ENCODE results near the gene PAQR6. TPM values are rescaled to one million over a fixed set of nuclear protein-coding genes. Genes with fewer than 3 reads are reported as not detected.

The PAQR6 gene
- total RNA-seq, 4 donors from 2014 or later = 0.74 to 3.4 (median 1.6) TPM

DNA sequence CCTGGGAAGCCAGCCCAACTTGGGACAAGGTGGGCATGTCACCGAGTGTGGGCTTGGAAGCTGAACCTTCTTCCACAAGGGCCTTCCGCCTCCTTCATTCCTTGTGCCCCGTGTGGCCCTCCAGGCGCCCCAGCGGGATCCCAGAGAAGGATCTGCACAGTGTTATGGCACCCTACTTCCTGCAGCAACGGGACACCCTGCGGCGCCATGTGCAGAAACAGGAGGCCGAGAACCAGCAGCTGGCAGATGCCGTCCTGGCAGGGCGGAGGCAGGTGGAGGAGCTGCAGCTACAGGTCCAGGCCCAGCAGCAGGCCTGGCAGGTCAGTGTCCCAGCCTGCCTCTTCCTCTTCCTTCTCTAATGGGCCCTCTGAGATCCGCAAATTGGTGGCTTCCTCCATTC lies 11.7 kb downstream of the PAQR6 start:
- TF ChIP-seq, protein P1, sequence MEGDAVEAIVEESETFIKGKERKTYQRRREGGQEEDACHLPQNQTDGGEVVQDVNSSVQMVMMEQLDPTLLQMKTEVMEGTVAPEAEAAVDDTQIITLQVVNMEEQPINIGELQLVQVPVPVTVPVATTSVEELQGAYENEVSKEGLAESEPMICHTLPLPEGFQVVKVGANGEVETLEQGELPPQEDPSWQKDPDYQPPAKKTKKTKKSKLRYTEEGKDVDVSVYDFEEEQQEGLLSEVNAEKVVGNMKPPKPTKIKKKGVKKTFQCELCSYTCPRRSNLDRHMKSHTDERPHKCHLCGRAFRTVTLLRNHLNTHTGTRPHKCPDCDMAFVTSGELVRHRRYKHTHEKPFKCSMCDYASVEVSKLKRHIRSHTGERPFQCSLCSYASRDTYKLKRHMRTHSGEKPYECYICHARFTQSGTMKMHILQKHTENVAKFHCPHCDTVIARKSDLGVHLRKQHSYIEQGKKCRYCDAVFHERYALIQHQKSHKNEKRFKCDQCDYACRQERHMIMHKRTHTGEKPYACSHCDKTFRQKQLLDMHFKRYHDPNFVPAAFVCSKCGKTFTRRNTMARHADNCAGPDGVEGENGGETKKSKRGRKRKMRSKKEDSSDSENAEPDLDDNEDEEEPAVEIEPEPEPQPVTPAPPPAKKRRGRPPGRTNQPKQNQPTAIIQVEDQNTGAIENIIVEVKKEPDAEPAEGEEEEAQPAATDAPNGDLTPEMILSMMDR (IDR thresholded peaks at IDR 0.05) = no peak
- no peak for ATAC-seq (ENCODE audit: low FRiP score)
- no peak for DNase-seq (ENCODE audit: low spot score)

DNA sequence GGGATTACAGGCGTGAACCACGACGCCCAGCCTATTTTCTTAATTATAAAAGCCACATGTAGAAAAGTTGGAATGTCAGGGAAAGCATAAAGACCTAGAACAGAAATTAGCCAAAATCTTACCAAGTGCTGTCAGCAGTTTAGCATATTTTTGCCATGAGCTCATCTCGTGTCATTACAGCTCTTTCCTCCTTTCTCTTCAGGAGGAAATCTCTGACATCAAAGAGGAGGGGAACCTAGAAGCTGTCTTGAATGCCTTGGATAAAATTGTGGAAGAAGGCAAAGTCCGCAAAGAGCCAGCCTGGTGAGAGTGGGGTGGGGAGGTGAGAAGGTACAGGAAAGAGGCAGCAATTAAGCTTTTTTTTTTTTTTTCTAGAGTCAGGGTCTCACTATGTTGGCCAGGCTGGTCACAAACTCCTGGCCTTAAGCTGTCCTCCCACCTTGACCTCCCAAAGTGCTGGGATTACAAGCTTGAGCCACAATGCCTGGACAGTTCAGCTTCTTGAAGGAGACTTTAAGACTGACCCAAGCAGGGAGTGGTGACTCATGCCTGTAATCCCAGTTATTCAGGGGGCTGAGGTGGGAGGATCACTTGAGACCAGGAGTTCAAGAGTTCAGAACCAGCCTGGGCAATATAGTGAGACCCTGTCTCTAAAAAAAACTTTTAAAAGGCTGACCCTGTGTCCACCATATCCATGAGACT lies 14.3 kb downstream of the PAQR6 start:
- DNase-seq (ENCODE audit: low spot score) (no peak), ATAC-seq (ENCODE audit: low FRiP score) (peak; percentile 24)
- TF ChIP-seq, protein P1 (IDR thresholded peaks at IDR 0.05) = no peak

DNA sequence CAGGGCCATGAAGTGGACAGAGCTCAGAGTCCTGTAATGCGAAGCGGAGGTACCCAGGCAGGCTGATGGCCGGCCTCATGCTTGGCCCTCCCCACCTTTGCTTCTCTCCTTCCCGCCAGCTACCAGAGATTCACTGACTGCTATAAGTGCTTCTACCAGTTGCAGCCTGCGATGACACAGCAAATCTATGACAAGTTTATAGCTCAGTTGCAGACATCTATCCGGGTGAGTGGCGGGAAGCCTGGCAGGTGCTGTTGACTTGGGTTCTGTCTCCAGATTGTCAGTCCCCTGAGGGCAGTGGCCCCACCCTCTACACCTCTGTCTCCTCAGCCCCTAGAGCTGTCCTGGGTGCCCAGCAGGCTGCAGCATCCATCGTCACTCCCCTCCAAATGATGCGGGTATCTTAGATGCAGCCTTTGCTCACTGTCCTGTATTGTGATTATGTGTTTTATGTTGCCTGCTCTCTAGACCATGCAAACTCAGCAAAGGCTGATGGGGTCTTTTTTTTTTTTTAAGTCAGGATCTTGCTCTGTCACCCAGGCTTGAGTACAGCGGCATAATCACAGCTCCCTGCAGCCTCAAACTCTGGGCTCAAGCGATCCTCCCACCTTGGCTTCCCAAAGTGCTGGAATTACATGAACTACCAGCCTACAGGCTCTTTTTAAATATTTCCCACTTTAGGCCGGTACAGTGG lies 15.5 kb downstream of the PAQR6 start:
- no peak for ATAC-seq (ENCODE audit: low FRiP score)
- TF ChIP-seq, protein P1 (IDR thresholded peaks at IDR 0.05) = no peak
- no peak for DNase-seq (ENCODE audit: low spot score)

DNA sequence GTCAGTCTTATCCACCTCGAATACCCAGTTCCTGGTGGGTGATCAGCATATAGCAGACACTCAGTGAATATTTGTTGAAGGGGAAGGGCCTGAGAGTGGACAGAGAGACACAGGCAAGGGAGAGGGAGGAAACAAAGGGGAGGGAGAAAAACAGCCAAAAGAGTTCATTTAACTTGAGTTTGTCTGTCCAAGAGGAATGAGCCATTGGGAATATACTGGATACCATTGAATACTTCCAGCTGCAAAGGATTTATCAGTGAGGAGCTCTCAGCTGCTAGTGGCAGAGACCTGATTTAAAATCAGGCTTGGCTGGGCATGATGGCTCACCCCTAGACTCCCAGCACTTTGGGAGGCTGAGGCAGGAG lies 17.4 kb downstream of the PAQR6 start:
- ATAC-seq (ENCODE audit: low FRiP score) = no peak
- TF ChIP-seq, protein P1 (IDR thresholded peaks at IDR 0.05) = no peak
- DNase-seq (ENCODE audit: low spot score) = no peak

DNA sequence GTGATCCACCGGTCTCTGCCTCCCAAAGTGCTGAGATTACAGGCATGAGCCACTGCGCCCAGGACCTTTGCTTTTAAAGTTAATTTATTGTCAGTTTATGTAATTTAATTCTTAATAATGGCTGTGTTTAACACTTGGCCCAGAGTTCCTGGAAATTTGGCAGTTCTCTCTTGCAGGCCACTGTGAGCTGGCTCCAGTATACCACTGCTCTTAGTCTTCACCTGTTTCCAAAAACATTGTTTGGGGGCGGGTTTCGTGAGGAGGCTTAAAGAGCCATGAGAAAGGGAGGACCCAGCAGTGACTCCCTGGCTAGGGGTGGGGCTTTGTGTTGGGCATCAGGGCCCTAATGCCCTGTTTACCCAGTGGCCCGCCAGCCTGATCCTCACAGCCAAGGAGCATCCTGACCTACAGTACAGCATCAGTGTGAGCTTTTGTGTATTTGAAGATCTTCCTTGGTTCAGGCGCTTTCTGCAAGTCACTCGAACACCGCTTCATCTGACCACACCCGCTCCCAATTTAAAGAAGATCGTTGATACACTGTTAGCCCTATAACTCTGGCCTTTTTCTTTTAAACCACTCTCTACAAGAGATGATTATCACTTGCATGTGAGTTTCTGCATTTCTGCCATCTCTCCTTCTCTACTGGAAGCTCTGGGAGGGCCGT lies 17.9 kb downstream of the PAQR6 start:
- TF ChIP-seq, protein P1 (IDR thresholded peaks at IDR 0.05) = no peak
- DNase-seq (ENCODE audit: low spot score) (no peak), ATAC-seq (ENCODE audit: low FRiP score) (no peak)

DNA sequence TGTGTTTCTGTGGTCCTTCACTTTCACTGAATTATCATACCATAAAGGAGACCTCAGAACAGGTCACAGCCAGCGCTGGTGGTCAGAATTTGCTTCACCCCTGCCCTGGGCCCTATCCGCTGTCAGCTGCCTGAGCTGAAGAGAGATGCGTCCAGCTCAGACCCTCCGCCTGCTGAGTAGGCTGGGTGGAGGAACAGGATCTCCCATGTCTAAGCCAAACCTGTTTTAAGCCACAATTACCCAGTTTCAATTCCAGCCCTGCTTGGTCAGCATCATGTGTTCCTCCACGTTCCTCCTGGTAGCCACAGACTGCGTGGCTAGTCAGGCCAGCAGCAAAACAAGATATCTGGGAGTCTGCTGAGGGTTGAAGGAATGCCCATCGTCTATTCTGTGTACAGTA lies 19.4 kb downstream of the PAQR6 start:
- TF ChIP-seq, protein P1 (IDR thresholded peaks at IDR 0.05) = no peak
- ATAC-seq (ENCODE audit: low FRiP score) (no peak), DNase-seq (ENCODE audit: low spot score) (no peak)
